T-cell (primary cell): ENCODE results near the gene SLC7A5. TPM values are rescaled to one million over a fixed set of nuclear protein-coding genes. Genes with fewer than 3 reads are reported as not detected.
A peak's percentile ranks its signal among the peaks of the same experiment; 100 is the strongest.

ENCODE experiments used
- ATAC-seq, 4 experiments: fragments of 200-7000 bp in 3 of 4; fragments of 150-1000 bp in 1 of 4; cut with Tn5 transposase; replicated peaks in 1 of 4; 1 replicate in 3 of 4; 2 replicates in 1 of 4; pipeline ENCODE4 v1.10.0; 2021; ENCODE audit warnings: moderate library complexity in 3 of 4, mild to moderate bottlenecking in 2 of 4, moderate number of reproducible peaks in 1 of 4
- CTCF ChIA-PET, 2 donors: fragments of 300-600 bp; sonication (Branson Sonifier 250); formaldehyde crosslinking; loops; one replicate each; lab custom pipeline; 2022; ENCODE audit warnings: antibody characterized with exemption in 2 of 2; lab: Charles Lee
- POLR2A ChIA-PET, 2 donors: fragments of 300-600 bp; sonication (Branson Sonifier 250); formaldehyde crosslinking; loops; one replicate each; lab custom pipeline; 2022; ENCODE audit warnings: antibody characterized with exemption in 2 of 2; lab: Charles Lee
- DNase-seq, 35 experiments: peaks; one replicate each; pipeline versions ENCODE4 v3.0.0 to v3.0.0-alpha.2; 2013 to 2023
- H3K27ac ChIP-seq: one replicate; pipeline ENCODE4 v1.5.1; 2013; ENCODE audit warnings: low read length
- H3K27me3 ChIP-seq, 2 experiments: replicated peaks in 1 of 2; 1 replicate in 1 of 2; 2 replicates in 1 of 2; pipeline versions ENCODE4 v1.6.1 to v1.7.0; 2013; ENCODE audit warnings: low read length in 1 of 2, mixed read lengths in 1 of 2; ENCODE audit not compliant: control insufficient read depth in 2 of 2, insufficient read depth in 2 of 2; ENCODE audit errors: extremely low read depth in 1 of 2
- H3K36me3 ChIP-seq, 2 donors: 1 replicate in 1 of 2; 2 replicates in 1 of 2; pipeline versions ENCODE4 v1.6.1 to v1.7.0; 2013; ENCODE audit warnings: low read length in 1 of 2; ENCODE audit not compliant: control insufficient read depth in 2 of 2, insufficient read depth in 1 of 2; ENCODE audit errors: extremely low read depth in 1 of 2
- H3K4me1 ChIP-seq, 2 experiments: 1 replicate in 1 of 2; 2 replicates in 1 of 2; pipeline versions ENCODE4 v1.6.1 to v1.7.0; 2013; ENCODE audit warnings: low read length in 2 of 2, mixed read lengths in 1 of 2; ENCODE audit not compliant: insufficient read depth in 2 of 2, control insufficient read depth in 1 of 2; ENCODE audit errors: extremely low read depth in 1 of 2
- H3K4me3 ChIP-seq, 2 donors: 1 replicate in 1 of 2; 2 replicates in 1 of 2; pipeline versions ENCODE4 v1.5.1 to v1.7.0; 2013; ENCODE audit warnings: mild to moderate bottlenecking in 2 of 2, low read length in 1 of 2, moderate library complexity in 1 of 2; ENCODE audit not compliant: control insufficient read depth in 1 of 2; ENCODE audit errors: extremely low read depth in 1 of 2
- H3K9me3 ChIP-seq: 2 replicates; pipeline ENCODE4 v1.7.0; 2013
- H3K27ac Mint-ChIP-seq, 2 donors: one replicate each; pipeline ENCODE4 v1.8.0; 2020 to 2021; ENCODE audit warnings: mild to moderate bottlenecking in 2 of 2, mixed read lengths in 2 of 2
- H3K27me3 Mint-ChIP-seq, 2 donors: one replicate each; pipeline ENCODE4 v1.8.0; 2021 to 2022; ENCODE audit warnings: mixed read lengths in 2 of 2
- H3K36me3 Mint-ChIP-seq: one replicate; pipeline ENCODE4 v1.8.0; 2021; ENCODE audit warnings: mixed read lengths
- H3K4me1 Mint-ChIP-seq, 3 donors: one replicate each; pipeline ENCODE4 v1.8.0; 2020 to 2022; ENCODE audit warnings: mixed read lengths in 3 of 3, mild to moderate bottlenecking in 1 of 3
- H3K4me3 Mint-ChIP-seq, 3 donors: one replicate each; pipeline ENCODE4 v1.8.0; 2020 to 2022; ENCODE audit warnings: mild to moderate bottlenecking in 3 of 3, mixed read lengths in 3 of 3, moderate library complexity in 3 of 3
- H3K9me3 Mint-ChIP-seq, 3 donors: one replicate each; pipeline ENCODE4 v1.8.0; 2020 to 2022; ENCODE audit warnings: mixed read lengths in 3 of 3
- WGBS: methylation state at CpG from one replicate; pipeline ENCODE4 v1.1.5; 2013; ENCODE audit warnings: missing lambda C conversion rate; ENCODE audit not compliant: insufficient coverage; 5-methylcytosine and 5-hydroxymethylcytosine counted together
- total RNA-seq, 35 experiments: library from RNA in 6 of 35; stranded (reverse) in 6 of 35; fragments of 120-200 nt in 1 of 35; gene quantifications; one replicate each; pipeline versions ENCODE4 v1.2.1 to v1.2.4 and lab custom pipeline; 2013 to 2026

Gene SLC7A5
- total RNA-seq, 5 donors from 2014 or later (not counting 1 experiment from before 2014, with no cell fraction given): 37.9 to 81.6 (median 40.0) TPM

- Mint-ChIP-seq H3K27ac (no peak overlapping the region), H3K4me1 (peaks cover 0 to 5% (median 0%) of the 10 kb centered on the region in 3 donors), H3K9me3 (no peaks in the 10 kb centered on the region), H3K4me3 (no peak overlapping the region), H3K27me3 (no peaks in the 10 kb centered on the region), H3K36me3 (peaks cover 30% of the 10 kb centered on the region)
- ChIA-PET CTCF (interaction anchor here in 1 of 2 donors (0.6 kb wide), 2 partner anchors 16 to 20 kb away, joined by 3 to 5 read pairs; no protein-coding TSS in a partner anchor), POLR2A (no interaction called here)
- H3K4me3 ChIP-seq: no peak overlapping the region
- H3K4me1 ChIP-seq: no peaks in the 10 kb centered on the region
- WGBS: 98% methylated on average over 7 of the region's 16 CpGs
- no peaks in the 10 kb centered on the region for H3K9me3 ChIP-seq
- ATAC-seq (no peak), DNase-seq (no peak)
- H3K27ac ChIP-seq: no peak overlapping the region
- no peaks in the 10 kb centered on the region for H3K27me3 ChIP-seq
- peaks cover 15 to 42% of the 10 kb centered on the region in 2 donors for H3K36me3 ChIP-seq
These were observed 35.8 kb downstream of the SLC7A5 start for GRCh38 chr16:87833548-87833947.

DNA sequence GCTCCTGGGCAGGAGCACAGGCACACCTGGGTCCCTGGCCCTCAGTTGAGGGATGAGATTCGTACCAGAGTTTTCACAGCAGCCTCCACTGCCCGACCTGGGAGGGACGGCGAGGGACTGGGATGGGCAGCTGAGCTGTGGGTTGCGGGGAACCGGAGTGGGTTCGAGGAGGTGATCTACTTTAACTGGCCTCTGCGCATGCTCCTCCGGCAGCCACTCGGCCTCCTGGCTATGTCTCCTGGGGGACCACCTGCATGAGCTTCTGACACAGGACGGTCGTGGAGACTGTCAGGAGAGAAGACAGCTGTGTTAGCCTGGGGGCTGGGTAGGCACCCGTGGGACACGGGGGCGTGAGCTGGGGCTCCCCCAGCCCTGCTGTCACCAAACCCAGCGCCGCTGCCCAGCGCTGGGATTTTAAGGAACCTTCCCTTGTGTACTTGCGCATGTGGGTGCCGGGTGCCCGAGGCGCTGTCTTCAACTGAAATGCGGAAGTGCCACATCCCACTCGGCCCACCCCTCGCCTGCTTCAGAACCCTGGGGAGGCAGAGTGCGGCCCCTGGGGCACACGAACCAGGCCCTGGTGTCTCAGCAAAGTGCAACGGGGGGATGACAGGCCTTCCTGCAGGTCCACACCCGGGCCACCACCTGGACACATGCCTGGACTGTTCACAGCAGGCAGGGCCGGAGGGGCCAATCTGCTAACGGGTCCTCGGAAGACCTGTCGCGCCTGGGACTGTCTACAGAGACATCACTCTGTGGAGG, 36.4 kb downstream of the SLC7A5 start:
- peak in 1 of 35 experiments; percentile 27 for DNase-seq
- H3K27ac Mint-ChIP-seq: no peak overlapping the region

DNA sequence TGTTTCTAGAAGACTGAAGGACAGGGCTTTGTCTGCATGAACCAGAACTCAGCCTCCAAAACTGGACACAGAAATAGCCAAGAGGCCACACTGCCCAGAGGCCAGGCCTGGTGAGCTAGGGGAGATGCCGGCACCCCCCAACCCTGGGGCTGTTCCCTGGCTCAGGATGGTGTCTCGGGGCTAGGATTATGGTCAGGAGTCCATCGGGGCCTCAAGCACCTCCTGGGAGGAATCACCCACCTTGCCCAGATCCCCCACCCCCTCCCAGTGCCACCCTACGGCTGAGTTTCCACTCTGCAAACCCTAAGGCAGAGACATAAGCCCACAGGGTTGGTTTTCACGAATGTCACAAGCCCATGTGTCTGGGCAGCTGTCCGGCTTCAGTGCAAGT, 37.2 kb downstream of the SLC7A5 start:
- POLR2A ChIA-PET: no interaction called here

More for the DNA sequence above, 36.4 kb downstream of the SLC7A5 start:
- POLR2A ChIA-PET: no interaction called here
- Mint-ChIP-seq H3K27me3 (no peaks in the 10 kb centered on the region), H3K4me1 (peaks cover 0 to 5% (median 0%) of the 10 kb centered on the region in 3 donors), H3K9me3 (no peaks in the 10 kb centered on the region), H3K4me3 (no peak overlapping the region), H3K36me3 (peaks cover 27% of the 10 kb centered on the region)
- H3K4me3 ChIP-seq: no peak overlapping the region
- no peaks in the 10 kb centered on the region for H3K27me3 ChIP-seq
- CTCF ChIA-PET: interaction anchor here (0.6 to 0.7 kb wide), 3 partner anchors 17 to 1072 kb away, joined by 3 to 5 read pairs (median 5); no protein-coding TSS in a partner anchor
- no peaks in the 10 kb centered on the region for H3K4me1 ChIP-seq
- ATAC-seq: no peak
- H3K36me3 ChIP-seq: peaks cover 15 to 40% of the 10 kb centered on the region in 2 donors
- H3K9me3 ChIP-seq: no peaks in the 10 kb centered on the region
- no peak overlapping the region for H3K27ac ChIP-seq
- 91% methylated on average over 34 of the region's 34 CpGs for WGBS

DNA sequence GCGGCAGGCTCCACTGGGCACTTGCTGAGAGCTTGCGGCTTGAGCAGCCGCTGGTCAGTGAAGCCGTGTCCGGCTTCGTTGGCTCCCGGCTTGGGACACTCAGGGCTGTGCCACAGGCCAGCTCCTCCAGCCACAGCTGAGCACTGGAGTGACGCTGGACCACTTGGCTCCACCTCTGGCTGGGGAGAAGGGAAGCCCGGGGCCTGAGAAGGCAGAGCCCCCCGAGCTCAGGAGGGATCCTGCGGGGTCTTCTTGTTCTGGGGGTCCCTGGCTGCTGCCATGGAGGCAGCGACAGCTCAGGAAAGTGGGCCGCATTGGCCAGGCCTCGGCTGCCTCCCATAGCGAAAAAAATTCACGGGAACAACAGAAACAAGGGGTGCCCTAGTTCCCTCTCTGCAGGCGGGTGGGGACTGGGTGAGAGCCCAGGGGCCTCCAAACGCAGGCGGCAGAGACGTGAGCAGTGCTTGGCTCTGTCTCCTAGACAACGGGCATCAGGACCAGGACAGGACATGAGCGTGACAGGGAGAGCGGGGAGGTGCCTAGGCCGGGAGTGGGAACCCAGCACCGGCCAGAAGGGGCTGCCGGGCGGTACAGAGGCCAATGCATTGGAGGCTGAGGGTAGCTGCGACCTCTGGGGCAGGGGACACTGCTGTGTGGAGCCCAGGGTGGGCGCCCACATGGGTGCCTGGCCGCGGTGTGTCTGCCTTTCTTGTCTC, 37.7 kb downstream of the SLC7A5 start:
- Mint-ChIP-seq H3K4me1 (peaks cover 0 to 5% (median 0%) of the 10 kb centered on the region in 3 donors), H3K4me3 (no peak overlapping the region), H3K9me3 (no peaks in the 10 kb centered on the region), H3K27me3 (no peaks in the 10 kb centered on the region), H3K27ac (no peak overlapping the region), H3K36me3 (peaks cover 23% of the 10 kb centered on the region)
- Histone ChIP-seq H3K4me1 (no peaks in the 10 kb centered on the region), H3K4me3 (no peak overlapping the region), H3K27me3 (no peaks in the 10 kb centered on the region), H3K9me3 (no peaks in the 10 kb centered on the region), H3K27ac (no peak overlapping the region), H3K36me3 (peaks cover 15 to 28% of the 10 kb centered on the region in 2 donors)
- ChIA-PET POLR2A (no interaction called here), CTCF (no interaction called here)
- ATAC-seq (no peak), DNase-seq (no peak)
- WGBS: 94% methylated on average over 31 of the region's 31 CpGs

More for the DNA sequence above, 37.2 kb downstream of the SLC7A5 start:
- H3K4me1 Mint-ChIP-seq: peaks cover 0 to 5% (median 0%) of the 10 kb centered on the region in 3 donors
- no peaks in the 10 kb centered on the region for H3K9me3 Mint-ChIP-seq
- CTCF ChIA-PET: interaction anchor here in 1 of 2 donors (0.7 kb wide), 1 partner anchor 1073 kb away, joined by 5 read pairs; no protein-coding TSS in a partner anchor
- peaks cover 25% of the 10 kb centered on the region for H3K36me3 Mint-ChIP-seq
- H3K4me3 Mint-ChIP-seq: no peak overlapping the region
- no peak for DNase-seq
- no peak overlapping the region for H3K27ac Mint-ChIP-seq
- 100% methylated on average over 1 of the region's 6 CpGs for WGBS
- H3K27me3 Mint-ChIP-seq: no peaks in the 10 kb centered on the region
- no peaks in the 10 kb centered on the region for H3K4me1 ChIP-seq
- no peaks in the 10 kb centered on the region for H3K27me3 ChIP-seq
- H3K4me3 ChIP-seq: no peak overlapping the region
- peaks cover 15 to 32% of the 10 kb centered on the region in 2 donors for H3K36me3 ChIP-seq
- no peaks in the 10 kb centered on the region for H3K9me3 ChIP-seq
- H3K27ac ChIP-seq: no peak overlapping the region
- no peak for ATAC-seq

DNA sequence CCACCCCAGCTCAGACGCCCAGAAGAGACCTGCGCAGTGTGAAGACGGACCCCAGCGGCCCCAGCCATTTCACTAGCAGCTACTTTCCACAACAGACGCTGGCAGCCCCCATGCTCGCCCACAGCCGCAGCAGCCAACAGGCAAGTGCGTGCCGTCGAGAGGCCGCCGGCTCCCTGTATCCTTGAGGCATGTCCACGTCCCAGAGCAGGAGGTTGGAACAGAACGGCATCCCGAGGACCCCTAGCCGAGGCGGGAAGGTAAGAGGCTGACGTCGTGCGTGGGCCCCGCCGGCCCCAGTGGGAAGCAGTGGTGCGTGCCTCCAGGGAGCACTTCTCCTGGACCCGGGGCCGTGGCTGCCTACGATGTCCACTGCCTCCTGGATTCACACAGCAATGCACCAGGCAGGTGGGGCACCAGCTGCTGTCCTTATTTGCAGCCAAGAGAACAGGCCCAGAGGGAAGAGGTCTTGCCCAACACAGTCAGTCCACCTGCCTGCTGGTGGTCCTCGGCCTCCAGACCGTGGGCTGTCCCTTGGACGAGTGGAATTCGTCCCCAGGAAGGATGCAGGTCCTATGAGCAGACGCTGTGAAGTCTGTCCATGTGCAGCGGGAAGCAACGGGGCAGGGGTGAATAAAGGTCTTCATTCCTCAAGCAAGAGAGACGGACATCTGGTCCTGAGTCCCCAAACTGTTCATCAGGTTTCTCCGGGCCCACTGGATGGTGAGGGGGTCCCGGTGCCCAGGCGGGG, 38.5 kb downstream of the SLC7A5 start:
- Histone ChIP-seq H3K4me1 (no peaks in the 10 kb centered on the region), H3K27ac (no peak overlapping the region), H3K36me3 (peaks cover 15 to 22% of the 10 kb centered on the region in 2 donors), H3K9me3 (no peaks in the 10 kb centered on the region), H3K4me3 (no peak overlapping the region), H3K27me3 (no peaks in the 10 kb centered on the region)
- ATAC-seq (no peak), DNase-seq (no peak)
- H3K36me3 Mint-ChIP-seq: peaks cover 19% of the 10 kb centered on the region
- POLR2A ChIA-PET: no interaction called here
- no peaks in the 10 kb centered on the region for H3K4me1 Mint-ChIP-seq
- no peak overlapping the region for H3K4me3 Mint-ChIP-seq
- no peaks in the 10 kb centered on the region for H3K27me3 Mint-ChIP-seq
- 96% methylated on average over 37 of the region's 37 CpGs for WGBS
- no peak overlapping the region for H3K27ac Mint-ChIP-seq
- CTCF ChIA-PET: no interaction called here
- no peaks in the 10 kb centered on the region for H3K9me3 Mint-ChIP-seq
